Left ventricle myocardium inferior (tissue), 1 donor: ENCODE measurements around the gene FOLR2. TPM values are rescaled to one million over a fixed set of nuclear protein-coding genes. Genes with fewer than 3 reads are reported as not detected.
A peak's percentile ranks its signal among the peaks of the same experiment; 100 is the strongest.

ENCODE experiments used
- DNase-seq: peaks from one replicate; pipeline ENCODE4 v3.0.0-alpha.2; 2020
- H3K27ac ChIP-seq: fragments of 200-600 bp; replicated peaks from 2 replicates; pipeline ENCODE4 v1.8.0; 2021
- H3K27me3 ChIP-seq: fragments of 200-600 bp; 2 replicates; pipeline ENCODE4 v1.8.0; 2021; ENCODE audit warnings: low read depth
- H3K36me3 ChIP-seq: fragments of 200-600 bp; 2 replicates; pipeline ENCODE4 v1.8.0; 2021
- H3K4me1 ChIP-seq: fragments of 200-600 bp; 2 replicates; pipeline ENCODE4 v1.8.0; 2021
- H3K4me3 ChIP-seq: fragments of 200-600 bp; 2 replicates; pipeline ENCODE4 v1.8.0; 2021; ENCODE audit warnings: mild to moderate bottlenecking, moderate library complexity
- H3K9me3 ChIP-seq: fragments of 200-600 bp; replicated peaks from 2 replicates; pipeline ENCODE4 v1.8.0; 2021
- intact Hi-C: fragments of 100-400 bp; cut with micrococcal nuclease; formaldehyde crosslinking; loops from one replicate; pipeline ENCODE4 v1.11.0; 2022
- total RNA-seq: library from RNA; stranded (reverse); fragmentation: NEBNext Ultra II Directional; extraction: Animal tissue kit (Norgen Biotek cat#: 25700); gene quantifications from one replicate; pipeline ENCODE4 v1.2.1, GENCODE V29; 2021
- TF ChIP-seq, protein P1 (sequence below): fragments of 200-600 bp; IDR thresholded peaks from 2 replicates; pipeline ENCODE4 v1.8.0; 2021; ENCODE audit warnings: antibody characterized with exemption, mild to moderate bottlenecking, borderline replicate concordance
- donor health status: DM: no; HTN: yes; CAD: no; lungs with severe emphysema.

FOLR2 gene
- total RNA-seq, 1 donor from 2014 or later, result 20.9 TPM

DNA sequence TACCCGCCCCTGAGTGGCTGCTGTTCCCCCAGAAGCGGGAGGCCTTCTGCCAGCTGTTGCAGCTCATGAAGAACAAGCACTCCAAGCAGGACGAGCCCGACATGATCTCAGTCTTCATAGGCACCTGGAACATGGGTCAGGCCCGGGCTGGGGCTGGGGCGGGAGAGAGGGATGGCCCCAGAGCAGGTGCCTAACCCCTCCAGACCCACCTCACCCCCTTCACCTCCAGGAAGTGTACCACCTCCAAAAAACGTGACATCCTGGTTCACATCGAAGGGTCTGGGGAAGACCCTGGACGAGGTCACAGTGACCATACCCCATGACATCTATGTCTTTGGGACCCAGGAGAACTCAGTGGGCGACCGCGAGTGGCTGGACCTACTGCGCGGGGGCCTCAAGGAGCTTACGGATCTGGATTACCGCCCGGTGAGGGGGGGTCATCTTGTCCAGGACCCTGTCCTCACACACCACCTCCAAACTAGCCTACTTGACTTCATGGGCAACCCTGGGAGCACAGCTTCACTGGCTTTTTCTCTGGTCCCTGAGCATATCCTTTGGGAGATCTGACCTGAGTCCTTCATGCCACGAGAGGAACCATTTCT lies 14.3 kb downstream of the FOLR2 start:
- H3K4me1 ChIP-seq, result peaks cover 54% of the 10 kb centered on the region
- TF ChIP-seq, protein P1, sequence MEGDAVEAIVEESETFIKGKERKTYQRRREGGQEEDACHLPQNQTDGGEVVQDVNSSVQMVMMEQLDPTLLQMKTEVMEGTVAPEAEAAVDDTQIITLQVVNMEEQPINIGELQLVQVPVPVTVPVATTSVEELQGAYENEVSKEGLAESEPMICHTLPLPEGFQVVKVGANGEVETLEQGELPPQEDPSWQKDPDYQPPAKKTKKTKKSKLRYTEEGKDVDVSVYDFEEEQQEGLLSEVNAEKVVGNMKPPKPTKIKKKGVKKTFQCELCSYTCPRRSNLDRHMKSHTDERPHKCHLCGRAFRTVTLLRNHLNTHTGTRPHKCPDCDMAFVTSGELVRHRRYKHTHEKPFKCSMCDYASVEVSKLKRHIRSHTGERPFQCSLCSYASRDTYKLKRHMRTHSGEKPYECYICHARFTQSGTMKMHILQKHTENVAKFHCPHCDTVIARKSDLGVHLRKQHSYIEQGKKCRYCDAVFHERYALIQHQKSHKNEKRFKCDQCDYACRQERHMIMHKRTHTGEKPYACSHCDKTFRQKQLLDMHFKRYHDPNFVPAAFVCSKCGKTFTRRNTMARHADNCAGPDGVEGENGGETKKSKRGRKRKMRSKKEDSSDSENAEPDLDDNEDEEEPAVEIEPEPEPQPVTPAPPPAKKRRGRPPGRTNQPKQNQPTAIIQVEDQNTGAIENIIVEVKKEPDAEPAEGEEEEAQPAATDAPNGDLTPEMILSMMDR, result no peak
- no peak for DNase-seq
- peak overlapping the region; percentile 25 for H3K27ac ChIP-seq
- H3K36me3 ChIP-seq, result peaks cover 85% of the 10 kb centered on the region
- H3K4me3 ChIP-seq, result no peak overlapping the region
- no peaks in the 10 kb centered on the region for H3K27me3 ChIP-seq
- intact Hi-C loops, result no loop called here
- no peaks in the 10 kb centered on the region for H3K9me3 ChIP-seq

DNA sequence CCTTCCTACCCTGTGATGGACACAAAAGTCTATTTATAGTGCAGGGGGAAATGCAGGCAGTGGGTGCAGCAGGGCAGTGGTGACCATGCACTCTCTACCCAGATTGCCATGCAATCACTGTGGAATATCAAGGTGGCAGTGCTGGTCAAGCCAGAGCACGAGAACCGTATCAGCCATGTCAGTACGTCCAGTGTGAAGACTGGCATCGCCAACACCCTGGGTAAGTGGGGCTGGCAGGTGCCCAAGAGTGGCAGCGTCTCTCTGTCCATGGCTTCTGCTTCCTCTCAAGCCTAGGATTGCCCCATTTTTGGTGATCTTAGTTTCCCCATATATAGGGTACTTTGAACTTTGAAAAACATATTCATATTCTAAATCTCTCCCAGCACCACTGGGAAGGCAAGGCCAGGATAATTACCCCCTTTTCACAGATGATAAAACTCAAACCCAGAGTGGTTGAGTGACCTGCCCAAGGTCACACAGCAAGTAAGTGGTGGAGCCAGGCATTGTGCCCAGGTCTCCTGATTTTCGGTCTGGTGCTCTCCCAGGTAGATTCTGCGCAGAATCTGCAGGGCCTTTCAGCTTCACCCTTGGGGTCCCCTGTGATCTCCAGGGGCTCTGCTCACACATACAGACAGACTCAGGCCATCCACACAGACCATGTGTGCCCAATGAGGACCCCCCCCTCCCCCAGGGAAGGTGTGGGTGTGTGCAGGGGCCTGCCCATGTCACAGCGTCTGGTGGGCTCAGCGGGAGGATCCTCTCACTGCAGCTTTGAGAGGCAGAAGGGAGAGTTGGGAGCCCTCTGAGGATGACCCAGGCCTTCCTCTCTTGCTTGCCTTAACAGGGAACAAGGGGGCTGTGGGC lies 15.0 kb downstream of the FOLR2 start:
- H3K27ac ChIP-seq, result peak overlapping the region; percentile 25
- peak; percentile 69 for DNase-seq

GRCh38 chr11:72232260-72233055 lies 15.9 kb downstream of the FOLR2 start:
- Histone ChIP-seq H3K27ac (no peak overlapping the region), H3K36me3 (peaks cover 98% of the 10 kb centered on the region), H3K9me3 (no peaks in the 10 kb centered on the region), H3K27me3 (no peaks in the 10 kb centered on the region), H3K4me3 (no peak overlapping the region), H3K4me1 (peaks cover 51% of the 10 kb centered on the region)
- DNase-seq, result no peak
- TF ChIP-seq, protein P1, result no peak
- intact Hi-C loops, result no loop called here

More for the DNA sequence above, 15.0 kb downstream of the FOLR2 start:
- H3K4me3 ChIP-seq, result no peak overlapping the region
- TF ChIP-seq, protein P1, result no peak
- peaks cover 54% of the 10 kb centered on the region for H3K4me1 ChIP-seq
- no peaks in the 10 kb centered on the region for H3K9me3 ChIP-seq
- peaks cover 93% of the 10 kb centered on the region for H3K36me3 ChIP-seq
- no peaks in the 10 kb centered on the region for H3K27me3 ChIP-seq
- intact Hi-C loops, result no loop called here

GRCh38 chr11:72233056-72233772 lies 16.6 kb downstream of the FOLR2 start:
- TF ChIP-seq, protein P1, result no peak
- intact Hi-C loops, result no loop called here
- peaks cover 51% of the 10 kb centered on the region for H3K4me1 ChIP-seq
- no peaks in the 10 kb centered on the region for H3K9me3 ChIP-seq
- no peaks in the 10 kb centered on the region for H3K27me3 ChIP-seq
- peaks cover 97% of the 10 kb centered on the region for H3K36me3 ChIP-seq
- H3K27ac ChIP-seq, result no peak overlapping the region
- DNase-seq, result no peak
- no peak overlapping the region for H3K4me3 ChIP-seq
